Stimulated activated CD4-positive, alpha-beta T cell treated with anti-CD3 and anti-CD28 coated beads, Interleukin-4, amount 100 ng/mL, for 24 hours (primary cell): ENCODE results near the gene MARCHF10.

Source experiments
- DNase-seq: peaks from one replicate; pipeline ENCODE4 v3.0.0-alpha.2; 2020

Gene MARCHF10

GRCh38 chr17:62749926-62750325, 58.2 kb downstream of the MARCHF10 start:
- DNase-seq, result no peak

- DNase-seq, result no peak
Observed at GRCh38 chr17:62746941-62747340, 61.2 kb downstream of the MARCHF10 start.

GRCh38 chr17:62745806-62746205, 62.3 kb downstream of the MARCHF10 start:
- DNase-seq, result no peak

GRCh38 chr17:62744259-62744658, 63.9 kb downstream of the MARCHF10 start:
- no peak for DNase-seq

GRCh38 chr17:62741290-62741689, 66.8 kb downstream of the MARCHF10 start:
- no peak for DNase-seq

GRCh38 chr17:62739645-62740388, 68.3 kb downstream of the MARCHF10 start:
- no peak for DNase-seq

- no peak for DNase-seq
Observed at GRCh38 chr17:62738281-62738680, 69.8 kb downstream of the MARCHF10 start.

GRCh38 chr17:62737513-62737912, 70.6 kb downstream of the MARCHF10 start:
- DNase-seq, result peak; percentile 58

GRCh38 chr17:62735044-62735651, 73.0 kb downstream of the MARCHF10 start:
- DNase-seq, result no peak

GRCh38 chr17:62732125-62732524, 76.0 kb downstream of the MARCHF10 start:
- no peak for DNase-seq

GRCh38 chr17:62727916-62728672, 80.0 kb downstream of the MARCHF10 start:
- DNase-seq, result no peak

GRCh38 chr17:62725791-62726249, 82.3 kb downstream of the MARCHF10 start:
- no peak for DNase-seq

- peak; percentile 88 for DNase-seq
Observed at GRCh38 chr17:62724398-62725146, 83.5 kb downstream of the MARCHF10 start.

GRCh38 chr17:62723842-62724241, 84.3 kb downstream of the MARCHF10 start:
- DNase-seq, result no peak

GRCh38 chr17:62722625-62723024, 85.5 kb downstream of the MARCHF10 start:
- DNase-seq, result no peak

- DNase-seq, result no peak
Observed at GRCh38 chr17:62720126-62720850, 87.8 kb downstream of the MARCHF10 start.

- DNase-seq, result no peak
Observed at GRCh38 chr17:62719586-62719985, 88.5 kb downstream of the MARCHF10 start.

GRCh38 chr17:62718429-62718828, 89.7 kb downstream of the MARCHF10 start:
- peak; percentile 28 for DNase-seq

GRCh38 chr17:62717889-62718288, 90.2 kb downstream of the MARCHF10 start:
- no peak for DNase-seq

GRCh38 chr17:62717589-62717855, 90.6 kb downstream of the MARCHF10 start:
- DNase-seq, result no peak

- no peak for DNase-seq
Observed at GRCh38 chr17:62716834-62717588, 91.1 kb downstream of the MARCHF10 start.

GRCh38 chr17:62715882-62716390, 92.2 kb downstream of the MARCHF10 start:
- DNase-seq, result no peak
